Measurements from ENCODE around the gene ELOVL6. TPM values are rescaled to one million over a fixed set of nuclear protein-coding genes. Genes with fewer than 3 reads are reported as not detected.

The ELOVL6 gene
- total RNA-seq, 1 donor = 3.8 TPM

DNA sequence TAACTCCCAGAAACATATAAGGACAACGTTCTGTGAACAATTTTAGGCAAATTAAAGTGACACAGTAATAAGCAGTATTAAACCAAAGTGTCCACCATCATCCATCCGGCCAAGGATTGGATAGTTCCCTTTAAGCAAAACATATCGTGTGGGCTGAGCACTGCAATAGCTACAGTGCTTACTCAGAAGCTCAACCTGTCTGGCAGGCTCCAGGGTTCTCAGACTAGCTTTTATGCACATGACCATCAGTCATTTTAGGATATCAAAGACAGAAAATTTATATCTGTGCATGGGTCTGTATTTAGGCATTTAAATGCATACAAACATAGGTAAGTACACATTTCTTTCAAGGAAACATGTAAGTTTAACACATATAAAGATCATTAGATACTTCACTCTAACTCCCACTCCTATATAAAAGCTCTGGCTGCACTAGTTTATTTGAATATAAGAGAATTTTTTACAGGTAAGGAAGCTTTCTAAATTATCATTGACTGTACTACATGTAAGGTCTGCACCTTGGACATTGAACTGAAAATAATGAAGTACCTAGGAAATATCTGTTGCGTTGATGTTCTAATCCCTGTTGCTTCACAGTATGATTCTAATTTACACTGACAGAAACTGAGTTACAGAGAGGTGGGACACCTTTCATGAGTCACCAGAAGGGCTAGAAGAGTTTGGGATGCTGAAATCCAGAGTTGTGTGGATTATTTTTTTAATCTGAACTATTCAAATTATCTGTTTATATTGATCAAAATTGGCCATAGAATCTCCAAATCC, 67.6 kb downstream of the ELOVL6 start:
- no peak for DNase-seq (ENCODE audit: low read depth in 2 of 3, low spot score in 2 of 3)

DNA sequence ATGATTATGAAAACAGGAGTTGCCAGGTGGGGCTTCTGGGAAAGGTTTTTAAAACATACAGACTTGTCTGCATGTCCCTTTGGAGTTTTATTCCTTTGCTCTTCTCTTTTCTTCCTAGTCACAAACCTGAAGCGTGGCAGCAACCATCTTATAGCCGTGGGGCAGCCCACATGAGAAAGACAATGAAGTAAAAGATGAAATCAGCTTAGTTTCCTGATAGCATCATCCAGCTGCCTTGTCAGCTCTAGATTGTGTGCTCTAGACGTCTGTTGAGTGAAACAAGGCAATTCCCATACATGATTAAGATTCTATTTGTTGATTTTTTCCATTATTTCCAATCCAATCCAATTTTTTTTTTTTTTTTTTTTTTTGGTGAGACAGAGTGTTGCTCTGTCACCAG, 68.9 kb downstream of the ELOVL6 start:
- DNase-seq (ENCODE audit: low read depth in 2 of 3, low spot score in 2 of 3) = no peak

DNA sequence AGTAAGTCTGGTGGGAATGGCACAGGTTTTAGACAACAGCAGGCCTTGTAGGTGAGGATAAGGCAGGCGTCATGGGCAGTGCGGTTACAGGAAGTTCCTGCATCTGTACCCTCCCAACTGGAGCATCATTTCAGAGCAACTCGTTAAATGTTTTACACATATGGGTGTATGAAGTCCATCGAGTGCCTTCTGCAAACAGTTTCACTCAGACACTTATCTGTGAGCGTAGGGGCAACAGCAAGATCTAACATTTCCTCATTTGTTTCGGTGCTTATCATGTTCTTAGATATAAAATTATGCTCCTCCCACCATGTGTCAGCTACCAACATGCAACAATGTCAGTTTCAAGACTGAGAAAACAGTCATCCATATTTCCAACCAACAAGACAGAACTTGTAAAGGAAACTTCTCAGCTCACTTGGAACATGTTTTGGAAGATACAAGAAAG, 69.9 kb downstream of the ELOVL6 start:
- peak in 1 of 3 donors; percentile 8 for DNase-seq (ENCODE audit: low read depth in 2 of 3, low spot score in 2 of 3)

GRCh38 chr4:110128029-110128428, 70.4 kb downstream of the ELOVL6 start:
- DNase-seq (ENCODE audit: low read depth in 2 of 3, low spot score in 2 of 3) = no peak

- DNase-seq (ENCODE audit: low read depth in 2 of 3, low spot score in 2 of 3) = no peak
Measured at GRCh38 chr4:110124711-110125110, 73.7 kb downstream of the ELOVL6 start.

DNA sequence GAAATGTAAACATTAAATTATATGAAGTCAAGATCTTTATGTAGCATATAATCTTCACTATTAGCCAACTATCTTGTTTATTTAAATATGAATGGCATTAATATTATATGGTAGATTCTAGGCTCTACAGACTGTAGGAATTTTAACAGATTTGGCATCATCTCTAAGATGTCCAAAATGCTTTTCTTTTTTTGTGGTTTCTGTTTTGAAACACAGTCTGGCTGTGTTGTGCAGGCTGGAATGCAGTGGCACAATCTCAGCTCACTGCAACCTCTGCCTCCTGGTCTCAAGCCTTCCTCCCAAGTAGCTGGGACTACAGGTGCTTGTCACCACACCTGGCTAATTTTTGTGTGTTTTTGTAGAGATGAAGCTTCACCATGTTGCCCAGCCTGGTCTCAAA, 76.2 kb downstream of the ELOVL6 start:
- DNase-seq (ENCODE audit: low read depth in 2 of 3, low spot score in 2 of 3) = no peak

DNA sequence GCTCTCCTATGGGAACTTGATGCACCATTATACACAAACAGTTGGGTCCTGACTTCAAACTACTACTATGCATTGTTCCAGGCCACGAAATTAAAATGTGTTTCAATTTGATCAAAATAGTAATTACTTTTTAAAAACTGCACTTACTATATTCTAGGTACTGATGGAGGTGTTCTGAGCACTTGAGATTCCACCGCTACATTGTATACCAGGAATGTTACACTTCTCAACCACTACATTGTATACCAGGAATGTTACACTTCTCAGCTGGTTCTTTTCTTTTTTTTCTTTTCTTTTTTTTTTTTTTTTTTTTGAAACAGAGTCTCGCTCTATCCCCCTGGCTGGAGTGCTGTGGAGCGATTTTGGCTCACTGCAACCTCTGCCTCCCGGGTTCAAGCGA, 77.9 kb downstream of the ELOVL6 start:
- no peak for DNase-seq (ENCODE audit: low read depth in 2 of 3, low spot score in 2 of 3)

- no peak for DNase-seq (ENCODE audit: low read depth in 2 of 3, low spot score in 2 of 3)
Measured at GRCh38 chr4:110119880-110120279, 78.5 kb downstream of the ELOVL6 start.

DNA sequence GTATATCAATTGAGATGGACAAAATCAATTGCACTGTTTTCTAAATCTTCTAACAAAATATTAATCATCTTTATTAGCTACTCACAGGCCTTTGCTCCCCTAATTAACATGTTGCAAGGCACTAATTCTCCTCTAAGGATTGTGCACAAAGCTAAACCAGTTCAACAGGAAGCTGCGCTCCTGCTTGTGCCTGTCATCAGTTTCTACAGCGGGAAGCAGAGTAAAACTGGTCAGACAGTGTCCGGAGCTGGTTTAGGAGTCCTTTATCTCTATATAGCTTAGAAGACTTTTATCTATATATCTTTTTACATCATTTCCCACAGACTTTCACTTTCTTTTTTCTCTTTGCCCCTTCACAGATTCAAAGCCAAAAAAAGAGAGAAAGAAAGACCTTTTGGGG, 79.1 kb downstream of the ELOVL6 start:
- peak in 1 of 3 donors; percentile 9 for DNase-seq (ENCODE audit: low read depth in 2 of 3, low spot score in 2 of 3)

DNA sequence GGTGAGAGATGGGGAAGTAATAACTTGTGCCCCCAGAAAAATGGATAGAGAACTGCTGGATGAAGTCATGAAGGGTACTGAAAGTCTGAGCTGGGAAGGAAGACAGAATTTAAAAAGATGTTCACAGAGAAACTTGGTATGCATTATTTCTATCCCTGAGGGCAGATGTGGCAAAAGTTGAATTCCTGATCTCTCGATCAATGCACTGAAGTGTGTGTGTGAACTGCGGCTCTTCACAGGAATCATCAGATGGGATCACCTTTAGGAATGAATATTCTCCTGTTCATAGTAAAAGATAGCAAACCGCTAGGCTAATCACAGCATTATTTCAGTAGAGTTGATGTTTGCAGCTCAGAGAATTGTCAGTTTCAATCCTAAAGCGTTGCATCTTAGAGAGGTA, 86.4 kb downstream of the ELOVL6 start:
- no peak for DNase-seq (ENCODE audit: low read depth in 2 of 3, low spot score in 2 of 3)

- DNase-seq (ENCODE audit: low read depth in 2 of 3, low spot score in 2 of 3) = no peak
Measured at GRCh38 chr4:110109455-110109854, 89.0 kb downstream of the ELOVL6 start.

GRCh38 chr4:110108960-110109359, 89.5 kb downstream of the ELOVL6 start:
- no peak for DNase-seq (ENCODE audit: low read depth in 2 of 3, low spot score in 2 of 3)

GRCh38 chr4:110108422-110108821, 90.0 kb downstream of the ELOVL6 start:
- no peak for DNase-seq (ENCODE audit: low read depth in 2 of 3, low spot score in 2 of 3)

DNA sequence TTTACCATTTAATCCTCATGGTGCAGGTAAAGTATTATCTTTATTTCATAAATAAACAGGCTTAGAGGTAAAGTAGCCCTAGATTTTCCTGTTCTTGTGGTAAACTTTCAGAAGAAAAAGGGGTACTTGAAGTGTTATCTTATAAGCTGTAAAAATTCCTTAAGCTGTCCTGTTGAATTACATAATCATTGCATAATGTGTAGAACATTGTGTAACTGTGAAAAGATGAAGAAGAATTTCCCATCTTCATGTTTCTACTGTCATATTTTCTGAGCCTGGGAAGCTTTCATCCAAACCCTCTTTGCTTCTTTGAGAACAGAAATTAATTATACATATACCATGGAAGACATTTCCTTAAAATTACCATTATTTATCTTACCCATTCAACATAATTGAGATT, 90.5 kb downstream of the ELOVL6 start:
- no peak for DNase-seq (ENCODE audit: low read depth in 2 of 3, low spot score in 2 of 3)

DNA sequence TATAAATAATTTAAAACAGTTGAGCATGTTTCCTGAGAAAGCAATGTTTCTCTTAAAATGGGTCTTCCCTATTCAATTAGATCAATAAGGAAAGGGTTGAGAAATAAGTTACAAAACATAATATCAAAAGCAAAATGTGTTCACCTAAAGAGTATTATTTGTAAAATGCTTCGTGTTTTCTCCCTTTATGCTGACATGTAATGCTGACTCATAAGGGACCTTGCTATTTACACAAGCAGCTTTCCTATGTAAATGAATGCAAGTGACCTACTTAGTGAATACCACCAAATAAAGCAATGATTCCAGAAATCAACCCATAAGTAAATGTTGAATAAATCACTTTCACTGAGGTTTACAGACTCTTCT, 91.5 kb downstream of the ELOVL6 start:
- no peak for DNase-seq (ENCODE audit: low read depth in 2 of 3, low spot score in 2 of 3)

- DNase-seq (ENCODE audit: low read depth in 2 of 3, low spot score in 2 of 3) = no peak
Measured at GRCh38 chr4:110104661-110105060, 93.8 kb downstream of the ELOVL6 start.

- no peak for DNase-seq (ENCODE audit: low read depth in 2 of 3, low spot score in 2 of 3)
Measured at GRCh38 chr4:110099638-110100037, 98.8 kb downstream of the ELOVL6 start.

DNA sequence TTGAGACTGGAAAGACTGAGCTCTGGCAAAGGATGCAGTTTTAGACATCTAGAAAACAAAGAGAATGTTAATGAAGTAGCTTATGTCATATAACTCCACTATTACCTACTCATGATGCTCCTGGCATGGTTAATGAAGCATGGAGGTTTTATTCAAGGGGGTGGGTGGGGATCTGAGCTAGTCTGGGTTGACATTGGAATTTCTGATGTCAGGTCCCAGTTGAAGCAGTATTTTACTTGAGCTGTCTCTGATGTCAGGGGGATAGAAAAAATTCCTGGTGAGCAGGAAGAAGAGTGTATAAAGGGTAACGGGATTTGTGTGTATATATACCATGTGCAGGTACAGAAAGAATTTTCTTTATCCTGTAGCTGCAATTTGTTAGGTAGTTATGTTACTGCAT, 102.0 kb downstream of the ELOVL6 start:
- no peak for DNase-seq (ENCODE audit: low read depth in 2 of 3, low spot score in 2 of 3)

DNA sequence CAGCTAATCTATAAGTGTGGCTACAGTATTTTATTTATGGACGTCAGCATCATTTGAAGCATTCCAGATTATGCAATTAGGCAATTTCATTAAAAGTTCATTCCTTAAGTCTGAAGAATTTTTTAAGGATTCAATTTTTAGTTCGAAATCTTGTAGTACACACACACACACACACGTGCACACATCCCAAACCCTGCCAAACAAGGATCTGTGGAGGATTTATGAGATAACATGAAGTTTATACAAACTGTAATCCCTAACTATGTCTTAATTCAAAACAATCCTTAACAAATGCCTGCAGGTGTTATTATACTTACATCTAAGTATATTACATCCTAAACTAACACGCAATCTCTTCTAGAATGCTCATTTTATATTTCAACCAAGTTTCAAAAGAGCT, 105.8 kb downstream of the ELOVL6 start:
- no peak for DNase-seq (ENCODE audit: low read depth in 2 of 3, low spot score in 2 of 3)

- DNase-seq (ENCODE audit: low read depth in 2 of 3, low spot score in 2 of 3) = no peak
Measured at GRCh38 chr4:110091434-110092140, 106.8 kb downstream of the ELOVL6 start.

DNA sequence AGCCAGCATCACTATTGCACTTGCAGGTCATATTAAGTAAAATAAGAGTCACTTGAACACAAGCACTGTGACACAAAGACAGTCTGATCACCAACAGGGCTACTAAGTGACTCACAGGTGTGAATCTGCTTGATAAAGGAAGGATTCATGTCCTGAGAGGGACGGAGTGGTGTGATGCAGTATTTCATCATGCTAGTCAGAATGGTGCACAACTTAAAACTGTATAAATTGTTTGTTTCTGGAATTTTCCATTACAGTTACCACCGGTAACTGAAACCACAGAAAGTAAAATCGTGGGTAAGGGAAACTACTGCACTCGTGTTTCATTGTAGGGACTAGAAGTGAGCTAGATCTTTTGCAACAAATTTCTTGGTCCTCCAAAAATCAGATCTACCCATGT, 109.7 kb downstream of the ELOVL6 start:
- DNase-seq (ENCODE audit: low read depth in 2 of 3, low spot score in 2 of 3) = peak in 2 of 3 donors; percentile 8 to 71

GRCh38 chr4:110087070-110087708, 111.2 kb downstream of the ELOVL6 start:
- peak in 1 of 3 donors; percentile 4 for DNase-seq (ENCODE audit: low read depth in 2 of 3, low spot score in 2 of 3)
